ENCODE results near the gene MYL6. TPM values are rescaled to one million over a fixed set of nuclear protein-coding genes. Genes with fewer than 3 reads are reported as not detected.

Gene MYL6
- total and polyA plus RNA-seq, 9 of the 15 experiments (the other 6 are each of a cell fraction or from before 2014, with no cell fraction given), result 557 to 1,664 (median 958) TPM

- no peak for TF ChIP-seq UBTF (IDR thresholded peaks at IDR 0.05; ENCODE audit: borderline replicate concordance in 1 of 2, low read depth in 2 of 2, low read length in 2 of 2)
- no peak for TF ChIP-seq FUS (optimal IDR thresholded peaks at IDR 0.05; ENCODE audit: low read depth, low read length)
- TF ChIP-seq NR2C2 (CRISPR knock-in tag; IDR thresholded peaks at IDR 0.05), result no peak
- no peak for TF ChIP-seq NR2C2 (tag; IDR thresholded peaks at IDR 0.05)
- no peak for TF ChIP-seq SMARCA5 (IDR thresholded peaks at IDR 0.05)
- TF ChIP-seq XRCC5 (IDR thresholded peaks at IDR 0.05; ENCODE audit: low read depth, low read length), result peak; percentile 65; the same call in 1 of the 2 replicates
- TF ChIP-seq WHSC1 (IDR thresholded peaks at IDR 0.05; ENCODE audit: low read length), result no peak
- TF ChIP-seq TCF7 (IDR thresholded peaks at IDR 0.05; ENCODE audit: borderline replicate concordance), result no peak; the same call in 1 of the 2 replicates
- no peak for TF ChIP-seq HOMEZ (CRISPR knock-in tag; IDR thresholded peaks at IDR 0.05)
- TF ChIP-seq ZNF408 (CRISPR knock-in tag; IDR thresholded peaks at IDR 0.05; ENCODE audit: low read depth), result no peak
- TF ChIP-seq SIRT6 (IDR thresholded peaks at IDR 0.05; ENCODE audit: low read depth, low read length), result no peak
- TF ChIP-seq ZNF24 (IDR thresholded peaks at IDR 0.05), result no peak
- TF ChIP-seq PHF20 (IDR thresholded peaks at IDR 0.05; ENCODE audit: partially characterized antibody), result no peak
- TF ChIP-seq ZSCAN29 (IDR thresholded peaks at IDR 0.05), result no peak
- no peak for TF ChIP-seq ZNF224 (CRISPR knock-in tag; IDR thresholded peaks at IDR 0.05)
- TF ChIP-seq ZNF655 (CRISPR knock-in tag; IDR thresholded peaks at IDR 0.05), result no peak
- TF ChIP-seq E2F5 (CRISPR knock-in tag; IDR thresholded peaks at IDR 0.05), result 0 out of 2 replicates have a peak, but pooled peaks have one; percentile 24
- no peak for TF ChIP-seq PTBP1 (IDR thresholded peaks at IDR 0.05; ENCODE audit: low read depth, low read length)
- TF ChIP-seq ZNF583 (CRISPR knock-in tag; IDR thresholded peaks at IDR 0.05), result no peak
- TF ChIP-seq MED1 (CRISPR knock-in tag; IDR thresholded peaks at IDR 0.05; ENCODE audit: borderline replicate concordance), result no peak
Measured at GRCh38 chr12:56157201-56158028, 744 bp upstream of the MYL6 start (continued).

All from K562 (cell line).